Upper lobe of left lung (tissue), 4 donors: ENCODE results near the gene PRR18.

Experiments
- CTCF ChIP-seq, 6 experiments: fragments of 450-650 bp in 4 of 6; fragments of 200-600 bp in 2 of 6; sonication (generic) in 2 of 6; IDR thresholded peaks; one replicate each; pipeline ENCODE4 v1.5.1; 2016 to 2019; ENCODE audit warnings: antibody characterized with exemption in 6 of 6
- EP300 ChIP-seq, 4 donors: sonication (generic); formaldehyde crosslinking; IDR thresholded peaks; one replicate each; pipeline ENCODE4 v1.5.1; 2017; ENCODE audit warnings: antibody characterized with exemption in 4 of 4, control low read depth in 2 of 4
- POLR2A ChIP-seq, 4 donors: fragments of 450-650 bp; IDR thresholded peaks; one replicate each; pipeline ENCODE4 v1.5.1; 2016 to 2017; ENCODE audit warnings: antibody characterized with exemption in 4 of 4, mild to moderate bottlenecking in 2 of 4

GRCh38 chr6:166278579-166279392, 29.4 kb downstream of the PRR18 start:
- TF ChIP-seq CTCF (IDR thresholded peaks at IDR 0.05) = no peak
- TF ChIP-seq POLR2A (IDR thresholded peaks at IDR 0.05) = no peak
- no peak for TF ChIP-seq EP300 (IDR thresholded peaks at IDR 0.05)
